Subcutaneous preadipocyte (primary cell): ENCODE measurements around the gene RASGEF1C. TPM values are rescaled to one million over a fixed set of nuclear protein-coding genes. Genes with fewer than 3 reads are reported as not detected.

Source experiments
- total RNA-seq: library from RNA; depleted of rRNA; stranded (reverse); fragments of >200 nt; gene quantifications from 2 replicates; pipeline ENCODE4 v1.2.3, GENCODE V29; 2012

Gene RASGEF1C
- total RNA-seq: not detected in 2 replicates

GRCh38 chr5:180209137-180209581 is at the start of gene RASGEF1C:
TSS of gene RASGEF1C (minus strand) at chr5:180209211. CDS start at chr5:180138052, 71,159 bp downstream.

GRCh38 chr5:180071531-180072255 is 137.3 kb downstream of the RASGEF1C start, which contains the start of gene RNF130:
TSS of gene RNF130 (minus strand) at chr5:180071759. CDS start at chr5:180071702, 57 bp downstream.

Other genes starting within 250 kb of the RASGEF1C start
- gene RNF130, start 137.5 kb downstream of the RASGEF1C start, total RNA-seq: 15.2 and 18.4 TPM in 2 replicates
- 19.1 and 29.3 TPM in 2 replicates for gene MAPK9, start 82.9 kb upstream of the RASGEF1C start, total RNA-seq
- 147 and 206 TPM in 2 replicates for gene GFPT2, start 144.1 kb upstream of the RASGEF1C start, total RNA-seq